Osteocyte (in vitro differentiated cells): Measurements from ENCODE around the gene DDA1. TPM values are rescaled to one million over a fixed set of nuclear protein-coding genes. Genes with fewer than 3 reads are reported as not detected.

ENCODE experiments used
- DNase-seq: peaks from one replicate; pipeline ENCODE4 v3.0.0; 2021; ENCODE audit warnings: mixed read lengths; ENCODE audit not compliant: unreplicated experiment; ENCODE audit errors: extremely low spot score
- H3K27ac Mint-ChIP-seq: one replicate; pipeline ENCODE4 v1.8.0; 2021; ENCODE audit warnings: mild to moderate bottlenecking, mixed read lengths; ENCODE audit not compliant: unreplicated experiment
- H3K27me3 Mint-ChIP-seq: one replicate; pipeline ENCODE4 v1.8.0; 2021; ENCODE audit warnings: mixed read lengths; ENCODE audit not compliant: unreplicated experiment
- H3K36me3 Mint-ChIP-seq: one replicate; pipeline ENCODE4 v1.8.0; 2021; ENCODE audit warnings: mixed read lengths; ENCODE audit not compliant: unreplicated experiment
- H3K4me1 Mint-ChIP-seq: one replicate; pipeline ENCODE4 v1.8.0; 2021; ENCODE audit warnings: mixed read lengths; ENCODE audit not compliant: unreplicated experiment
- H3K4me3 Mint-ChIP-seq: one replicate; pipeline ENCODE4 v1.8.0; 2021; ENCODE audit warnings: mild to moderate bottlenecking, moderate library complexity, mixed read lengths; ENCODE audit not compliant: unreplicated experiment
- H3K9me3 Mint-ChIP-seq: one replicate; pipeline ENCODE4 v1.8.0; 2021; ENCODE audit warnings: mixed read lengths; ENCODE audit not compliant: unreplicated experiment
- CTCF ChIP-seq: fragments of 200-600 bp; sonication (generic); IDR thresholded peaks from 2 replicates; pipeline ENCODE4 v1.5.0; 2021; ENCODE audit warnings: antibody characterized with exemption, mild to moderate bottlenecking, moderate library complexity
- long read RNA-seq: library from polyadenylated mRNA; unstranded; transcript quantifications from one replicate; pipeline ENCODE4 v2.0.0, GENCODE V29; 2021
- total RNA-seq: library from RNA; stranded (reverse); gene quantifications from 2 replicates; pipeline ENCODE4 v1.2.1, GENCODE V29; 2021

The DDA1 gene
- total RNA-seq, result 46.3 and 50.0 TPM in 2 replicates
- long read RNA-seq, result 0 reads

GRCh38 chr19:17309198-17309964 is at the start of gene DDA1:
Gene DDA1 (plus strand): TSS chr19:17309563. CDS start chr19:17309655, 92 bp downstream.
- TF ChIP-seq CTCF, result no peak
- peak within 1 kb of the TSS; percentile 83 for H3K27ac Mint-ChIP-seq
- peaks cover 2% of the 10 kb centered on the region for H3K36me3 Mint-ChIP-seq
- peaks cover 52% of the 10 kb centered on the region for H3K4me1 Mint-ChIP-seq
- peak; percentile 99 for DNase-seq
- no peaks in the 10 kb centered on the region for H3K9me3 Mint-ChIP-seq
- peak within 1 kb of the TSS; percentile 94 for H3K4me3 Mint-ChIP-seq
- no peaks in the 10 kb centered on the region for H3K27me3 Mint-ChIP-seq

DNA sequence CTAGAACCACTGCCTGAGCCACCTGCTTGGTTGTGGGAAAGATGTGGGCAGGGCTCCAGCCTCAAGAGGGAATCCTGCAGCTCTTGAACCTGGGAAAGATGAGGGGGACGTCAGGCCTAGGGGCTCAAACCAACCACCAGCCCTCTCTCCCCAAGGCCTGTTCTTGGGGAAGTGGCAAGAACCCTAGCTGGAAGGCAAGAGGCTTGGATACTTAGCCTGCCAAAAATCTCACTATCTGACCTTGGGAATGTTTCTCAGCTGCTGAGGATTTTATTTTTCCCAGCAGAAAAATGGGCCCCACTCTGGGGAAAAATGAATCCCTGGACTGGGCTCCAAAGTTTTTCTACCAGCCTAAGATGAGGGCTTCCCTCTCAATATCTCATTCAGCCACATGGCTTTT is 49.4 kb upstream of the DDA1 start:
- Mint-ChIP-seq H3K27me3 (peaks cover 4% of the 10 kb centered on the region), H3K36me3 (no peaks in the 10 kb centered on the region), H3K27ac (no peak overlapping the region), H3K9me3 (no peaks in the 10 kb centered on the region), H3K4me3 (no peak overlapping the region), H3K4me1 (peaks cover 5% of the 10 kb centered on the region)
- no peak for TF ChIP-seq CTCF
- no peak for DNase-seq

DNA sequence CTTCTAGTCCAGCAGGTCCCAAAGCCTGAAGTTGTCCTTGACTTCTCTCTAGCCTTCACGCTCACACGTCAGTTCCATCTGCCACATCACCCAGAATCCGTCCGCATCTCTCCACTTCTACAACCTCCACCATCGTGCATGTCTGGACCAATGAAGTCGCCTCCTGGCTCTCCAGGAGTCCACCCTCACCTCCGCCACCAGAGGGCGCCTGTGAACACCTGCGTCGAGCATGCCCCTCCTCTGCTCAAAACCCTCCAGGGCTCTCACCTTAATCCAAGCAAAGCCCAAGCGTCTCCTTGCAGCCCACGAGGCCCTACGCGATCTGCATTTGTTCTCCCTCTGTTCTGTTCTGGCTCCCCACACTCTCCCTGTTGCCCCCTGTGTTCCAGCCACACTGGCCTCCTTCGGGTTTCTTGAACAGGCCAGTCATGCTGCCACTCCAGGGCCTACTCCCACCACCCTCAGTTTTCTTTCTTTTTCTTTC is 48.5 kb upstream of the DDA1 start:
- Mint-ChIP-seq H3K4me3 (no peak overlapping the region), H3K27ac (no peak overlapping the region), H3K36me3 (no peaks in the 10 kb centered on the region), H3K9me3 (no peaks in the 10 kb centered on the region), H3K27me3 (peaks cover 2% of the 10 kb centered on the region), H3K4me1 (no peaks in the 10 kb centered on the region)
- DNase-seq, result peak; percentile 94
- peak; percentile 95 for TF ChIP-seq CTCF

DNA sequence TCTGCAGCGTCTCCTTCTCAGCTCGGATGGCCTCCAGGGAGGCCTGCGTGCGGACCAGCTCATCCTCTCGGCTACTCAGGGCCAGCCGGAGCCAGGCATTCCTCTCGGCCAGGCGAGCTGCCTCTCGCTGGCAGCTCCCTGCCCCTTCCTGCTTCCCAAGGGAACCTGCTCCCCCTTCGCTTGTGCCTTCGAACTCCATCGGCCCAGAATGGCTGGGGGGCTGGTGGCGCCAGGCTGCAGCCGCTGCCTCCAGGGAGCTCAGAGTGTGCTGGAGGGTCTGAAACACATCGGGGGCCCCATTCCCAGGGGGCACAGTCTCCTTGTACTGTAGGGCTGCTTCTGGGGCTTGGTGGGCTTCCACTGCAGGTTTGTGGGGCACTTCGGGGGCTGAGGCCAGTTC is 46.8 kb upstream of the DDA1 start:
- Mint-ChIP-seq H3K4me1 (peaks cover 5% of the 10 kb centered on the region), H3K27ac (no peak overlapping the region), H3K27me3 (peaks cover 2% of the 10 kb centered on the region), H3K36me3 (no peaks in the 10 kb centered on the region), H3K9me3 (no peaks in the 10 kb centered on the region), H3K4me3 (no peak overlapping the region)
- TF ChIP-seq CTCF, result no peak
- DNase-seq, result no peak

GRCh38 chr19:17263712-17264640 is 45.4 kb upstream of the DDA1 start:
- Mint-ChIP-seq H3K4me3 (no peak overlapping the region), H3K36me3 (no peaks in the 10 kb centered on the region), H3K27ac (no peak overlapping the region)

More at GRCh38 chr19:17263712-17264640, 45.4 kb upstream of the DDA1 start:
- peaks cover 2% of the 10 kb centered on the region for H3K27me3 Mint-ChIP-seq
- H3K9me3 Mint-ChIP-seq, result no peaks in the 10 kb centered on the region
- TF ChIP-seq CTCF, result no peak
- DNase-seq, result no peak
- H3K4me1 Mint-ChIP-seq, result peaks cover 7% of the 10 kb centered on the region
